Sigmoid colon (tissue), 4 donors: ENCODE results near the gene CRKL.

Experiments
- EP300 ChIP-seq, 4 donors: sonication (generic); formaldehyde crosslinking; IDR thresholded peaks; one replicate each; pipeline ENCODE4 v1.6.1; 2017; ENCODE audit warnings: antibody characterized with exemption in 4 of 4
- POLR2A ChIP-seq, 2 donors: fragments of 450-650 bp; IDR thresholded peaks; one replicate each; pipeline ENCODE4 v1.6.1; 2016; ENCODE audit warnings: antibody characterized with exemption in 2 of 2, mild to moderate bottlenecking in 2 of 2, moderate library complexity in 2 of 2
- TF ChIP-seq, protein P1 (sequence below), 4 experiments: fragments of 450-650 bp in 3 of 4; fragments of 200-600 bp in 1 of 4; IDR thresholded peaks; one replicate each; pipeline ENCODE4 v1.5.1; 2016 to 2019; ENCODE audit warnings: antibody characterized with exemption in 4 of 4, mild to moderate bottlenecking in 3 of 4, moderate library complexity in 2 of 4

DNA sequence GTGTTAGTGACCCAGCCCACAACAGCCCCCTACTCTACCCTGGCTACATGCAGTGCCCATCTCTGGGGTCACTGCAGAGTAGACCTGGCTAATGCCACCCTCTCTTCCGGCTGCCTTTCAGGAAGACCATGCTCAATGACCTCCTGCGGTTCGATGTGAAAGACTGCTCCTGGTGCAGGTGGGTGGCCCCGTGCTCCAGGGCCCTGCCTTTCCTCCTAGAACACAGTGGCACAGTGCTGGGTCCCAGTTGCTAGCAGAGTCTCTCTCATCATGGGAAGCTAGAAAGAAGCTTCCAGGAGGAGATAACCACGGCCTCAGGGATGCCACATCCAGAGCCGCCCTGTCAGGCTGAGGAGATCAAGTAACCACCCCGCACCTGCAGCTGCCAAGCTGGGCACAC is 68.5 kb downstream of the CRKL start:
- TF ChIP-seq POLR2A (IDR thresholded peaks at IDR 0.05) (no peak), EP300 (IDR thresholded peaks at IDR 0.05) (no peak)
- TF ChIP-seq, protein P1, sequence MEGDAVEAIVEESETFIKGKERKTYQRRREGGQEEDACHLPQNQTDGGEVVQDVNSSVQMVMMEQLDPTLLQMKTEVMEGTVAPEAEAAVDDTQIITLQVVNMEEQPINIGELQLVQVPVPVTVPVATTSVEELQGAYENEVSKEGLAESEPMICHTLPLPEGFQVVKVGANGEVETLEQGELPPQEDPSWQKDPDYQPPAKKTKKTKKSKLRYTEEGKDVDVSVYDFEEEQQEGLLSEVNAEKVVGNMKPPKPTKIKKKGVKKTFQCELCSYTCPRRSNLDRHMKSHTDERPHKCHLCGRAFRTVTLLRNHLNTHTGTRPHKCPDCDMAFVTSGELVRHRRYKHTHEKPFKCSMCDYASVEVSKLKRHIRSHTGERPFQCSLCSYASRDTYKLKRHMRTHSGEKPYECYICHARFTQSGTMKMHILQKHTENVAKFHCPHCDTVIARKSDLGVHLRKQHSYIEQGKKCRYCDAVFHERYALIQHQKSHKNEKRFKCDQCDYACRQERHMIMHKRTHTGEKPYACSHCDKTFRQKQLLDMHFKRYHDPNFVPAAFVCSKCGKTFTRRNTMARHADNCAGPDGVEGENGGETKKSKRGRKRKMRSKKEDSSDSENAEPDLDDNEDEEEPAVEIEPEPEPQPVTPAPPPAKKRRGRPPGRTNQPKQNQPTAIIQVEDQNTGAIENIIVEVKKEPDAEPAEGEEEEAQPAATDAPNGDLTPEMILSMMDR (IDR thresholded peaks at IDR 0.05), result no peak
